Smooth muscle cell of the brain vasculature (primary cell): Measurements from ENCODE around the gene GRAP2.
"Not testable (repeated sequence)": the region's sequence is repeated elsewhere in the genome, so short reads cannot be mapped to it uniquely, and the experiment has no call there.

Source experiments
- DNase-seq: peaks from one replicate; pipeline ENCODE4 v3.0.0-alpha.2; 2012; ENCODE audit warnings: low read depth, low spot score

The GRAP2 gene

GRCh38 chr22:39943953-39944872 lies 43.3 kb downstream of the GRAP2 start:
- no peak for DNase-seq

GRCh38 chr22:39946126-39946502 lies 45.2 kb downstream of the GRAP2 start:
- DNase-seq = no peak

- DNase-seq = no peak
Measured at GRCh38 chr22:39946503-39947219, 45.8 kb downstream of the GRAP2 start.

GRCh38 chr22:39947220-39948216 lies 46.6 kb downstream of the GRAP2 start:
- no peak for DNase-seq

GRCh38 chr22:39949964-39950737 lies 49.3 kb downstream of the GRAP2 start:
- DNase-seq = no peak

GRCh38 chr22:39951603-39952293 lies 50.9 kb downstream of the GRAP2 start:
- not testable (repeated sequence) for DNase-seq

- DNase-seq = no peak
Measured at GRCh38 chr22:39952347-39952746, 51.5 kb downstream of the GRAP2 start.

GRCh38 chr22:39953101-39953500 lies 52.2 kb downstream of the GRAP2 start:
- no peak for DNase-seq

- DNase-seq = peak; percentile 79
Measured at GRCh38 chr22:39954584-39955055, 53.7 kb downstream of the GRAP2 start.

GRCh38 chr22:39955675-39956074 lies 54.8 kb downstream of the GRAP2 start:
- no peak for DNase-seq

GRCh38 chr22:39956932-39957664 lies 56.2 kb downstream of the GRAP2 start:
- no peak for DNase-seq

- no peak for DNase-seq
Measured at GRCh38 chr22:39958009-39958711, 57.3 kb downstream of the GRAP2 start.

GRCh38 chr22:39958949-39959639 lies 58.2 kb downstream of the GRAP2 start:
- DNase-seq = no peak

GRCh38 chr22:39959640-39960447 lies 59.0 kb downstream of the GRAP2 start, which contains the start of gene TMA7B:
Gene TMA7B (plus strand): TSS chr22:39960397. CDS start chr22:39964375, 3,978 bp downstream.
- no peak for DNase-seq

- peak; percentile 40 for DNase-seq
Measured at GRCh38 chr22:39960791-39961746, 60.2 kb downstream of the GRAP2 start.

- DNase-seq = no peak
Measured at GRCh38 chr22:39962071-39962470, 61.2 kb downstream of the GRAP2 start.
